Stimulated activated memory B cell treated with anti-CD40 and anti-IgM and Interleukin-4, amounts not matched to agents 10 μg/mL and 1 μg/mL and 100 μg/mL, for 72 hours (primary cell): ENCODE measurements around the gene SLIT1.

ENCODE experiments used
- ATAC-seq: fragments of 150-1000 bp; cut with Tn5 transposase; 2 replicates; pipeline ENCODE4 v1.10.0; 2021
- H3K27ac Mint-ChIP-seq: one replicate; pipeline ENCODE4 v1.8.0; 2022; ENCODE audit warnings: mild to moderate bottlenecking, mixed read lengths
- H3K27me3 Mint-ChIP-seq: one replicate; pipeline ENCODE4 v1.8.0; 2022; ENCODE audit warnings: mixed read lengths
- H3K36me3 Mint-ChIP-seq: one replicate; pipeline ENCODE4 v1.8.0; 2022; ENCODE audit warnings: mixed read lengths
- H3K4me1 Mint-ChIP-seq: one replicate; pipeline ENCODE4 v1.8.0; 2022; ENCODE audit warnings: mixed read lengths
- H3K4me3 Mint-ChIP-seq: one replicate; pipeline ENCODE4 v1.8.0; 2022; ENCODE audit warnings: mild to moderate bottlenecking, moderate library complexity, mixed read lengths
- H3K9me3 Mint-ChIP-seq: one replicate; pipeline ENCODE4 v1.8.0; 2022; ENCODE audit warnings: mixed read lengths

The SLIT1 gene

DNA sequence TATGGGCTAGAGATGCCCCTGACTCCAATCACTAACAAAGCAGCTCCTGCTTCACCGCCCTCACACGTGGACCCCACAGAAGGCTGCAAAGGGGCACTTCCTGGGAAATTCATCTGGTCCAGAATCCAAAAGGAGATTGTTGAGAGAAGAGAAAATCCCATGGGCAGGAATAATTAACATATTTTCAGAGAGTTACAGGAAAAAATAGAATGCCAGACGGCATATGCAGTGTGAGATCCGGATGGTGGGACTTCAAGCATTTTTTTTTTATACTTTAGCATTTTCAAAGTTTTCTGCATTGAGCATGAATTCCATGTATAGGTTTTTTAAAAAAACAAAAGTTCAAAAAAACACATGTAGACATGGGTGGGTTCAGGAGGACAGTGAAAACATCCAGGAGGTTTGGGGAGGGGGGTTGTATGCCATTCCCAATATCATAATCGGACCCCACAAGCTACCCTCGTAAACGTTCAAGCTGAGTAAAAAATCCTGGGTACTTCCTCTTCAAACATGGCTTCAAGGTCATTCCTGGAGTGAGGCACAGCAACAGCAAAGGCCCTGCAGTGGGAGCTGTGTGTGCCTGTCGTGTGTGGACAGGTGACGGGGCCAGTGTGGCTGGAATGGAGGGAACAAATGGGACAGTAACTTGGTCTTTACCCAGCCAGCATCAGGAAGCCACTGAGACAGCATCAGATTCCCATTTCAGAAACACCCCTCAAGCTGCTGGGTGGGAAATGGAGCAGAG, 128.1 kb downstream of the SLIT1 start:
- H3K4me3 Mint-ChIP-seq = no peak overlapping the region
- H3K9me3 Mint-ChIP-seq = no peaks in the 10 kb centered on the region
- H3K27me3 Mint-ChIP-seq = peaks cover 4% of the 10 kb centered on the region
- no peaks in the 10 kb centered on the region for H3K36me3 Mint-ChIP-seq
- no peak for ATAC-seq
- no peaks in the 10 kb centered on the region for H3K4me1 Mint-ChIP-seq
- H3K27ac Mint-ChIP-seq = no peak overlapping the region

DNA sequence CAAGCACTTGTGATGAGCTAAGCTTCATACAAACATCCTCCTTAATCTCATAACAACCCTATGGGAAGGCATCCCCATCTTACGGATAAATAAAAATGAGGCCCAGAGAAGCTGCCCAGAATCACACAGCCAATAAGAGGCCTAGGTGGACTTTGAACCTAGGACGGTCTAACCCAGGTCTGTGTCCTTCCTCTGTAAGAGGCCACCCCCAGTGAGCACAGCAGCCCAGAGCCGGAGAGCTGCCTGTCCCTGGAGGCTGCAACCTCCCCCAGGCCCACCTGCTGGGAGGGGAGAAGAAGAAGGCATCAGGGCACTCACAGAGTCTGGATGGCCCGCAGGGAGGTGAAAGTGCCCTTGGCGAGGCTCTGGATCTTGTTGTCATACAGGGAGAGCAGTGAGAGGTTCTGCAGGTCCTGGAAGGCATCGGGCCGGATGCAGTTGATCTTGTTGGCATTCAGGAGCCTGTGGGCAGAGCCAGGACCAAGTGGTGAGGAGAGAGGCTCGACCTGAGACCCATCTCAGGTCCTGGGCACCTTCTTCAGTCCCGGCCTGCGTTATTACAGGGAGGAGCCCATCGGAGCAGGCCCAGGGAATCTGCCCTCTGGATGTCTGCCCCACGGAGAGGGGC, 129.6 kb downstream of the SLIT1 start:
- no peaks in the 10 kb centered on the region for H3K27me3 Mint-ChIP-seq
- no peak overlapping the region for H3K27ac Mint-ChIP-seq
- H3K4me1 Mint-ChIP-seq = no peaks in the 10 kb centered on the region
- no peak for ATAC-seq
- no peaks in the 10 kb centered on the region for H3K36me3 Mint-ChIP-seq
- H3K4me3 Mint-ChIP-seq = no peak overlapping the region
- H3K9me3 Mint-ChIP-seq = peaks cover 2% of the 10 kb centered on the region

DNA sequence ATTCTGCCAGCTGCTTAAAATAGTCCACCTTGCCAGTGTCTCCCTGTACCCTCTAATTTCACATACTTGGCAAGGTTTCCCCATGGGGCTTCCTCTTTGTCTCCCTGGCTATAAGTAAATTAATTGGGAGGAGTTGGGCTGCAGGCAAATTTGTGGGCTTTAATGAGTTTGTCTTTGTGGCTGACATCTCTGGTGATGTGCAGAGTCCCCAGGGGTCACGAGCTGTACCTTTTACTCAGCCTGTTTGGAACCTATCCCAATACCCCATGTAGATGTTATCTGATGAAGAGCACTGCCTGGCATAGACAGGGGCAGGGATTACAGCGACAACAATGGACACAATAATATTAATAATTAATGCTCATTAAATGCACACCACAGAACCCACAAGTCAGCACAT, 132.5 kb downstream of the SLIT1 start:
- Mint-ChIP-seq H3K4me3 (no peak overlapping the region), H3K4me1 (peaks cover 10% of the 10 kb centered on the region)

DNA sequence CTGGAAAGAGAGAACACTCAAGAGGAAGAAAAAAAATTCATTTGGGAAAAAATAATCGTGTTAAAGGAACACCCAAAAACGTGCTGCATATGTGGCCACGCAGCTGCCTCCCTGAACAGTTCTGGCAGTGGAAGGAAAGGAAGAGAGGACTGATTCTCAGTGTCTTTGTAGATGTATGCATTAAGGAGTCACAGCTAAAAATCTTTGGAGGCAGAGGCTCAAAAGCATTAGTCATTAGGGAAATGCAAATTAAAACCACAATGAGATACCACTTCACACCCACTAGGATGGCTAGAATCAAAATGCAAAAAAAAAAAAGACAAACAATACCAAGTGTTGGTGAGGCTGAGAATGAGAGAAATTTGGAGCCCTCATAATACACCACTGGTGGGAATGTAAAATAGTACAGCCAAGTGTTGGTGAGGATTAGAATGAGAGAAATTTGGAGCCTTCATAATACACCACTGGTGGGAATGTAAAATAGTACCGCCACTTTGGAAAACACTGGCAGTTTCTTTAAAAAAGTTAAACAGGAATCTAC, 134.7 kb downstream of the SLIT1 start:
- no peaks in the 10 kb centered on the region for H3K27me3 Mint-ChIP-seq
- no peaks in the 10 kb centered on the region for H3K36me3 Mint-ChIP-seq
- H3K4me1 Mint-ChIP-seq = peaks cover 10% of the 10 kb centered on the region
- no peak overlapping the region for H3K27ac Mint-ChIP-seq
- no peak for ATAC-seq
- H3K4me3 Mint-ChIP-seq = no peak overlapping the region
- peaks cover 6% of the 10 kb centered on the region for H3K9me3 Mint-ChIP-seq

More for the DNA sequence above, 132.5 kb downstream of the SLIT1 start:
- Mint-ChIP-seq H3K27me3 (no peaks in the 10 kb centered on the region), H3K36me3 (no peaks in the 10 kb centered on the region), H3K9me3 (peaks cover 6% of the 10 kb centered on the region), H3K27ac (no peak overlapping the region)
- no peak for ATAC-seq

DNA sequence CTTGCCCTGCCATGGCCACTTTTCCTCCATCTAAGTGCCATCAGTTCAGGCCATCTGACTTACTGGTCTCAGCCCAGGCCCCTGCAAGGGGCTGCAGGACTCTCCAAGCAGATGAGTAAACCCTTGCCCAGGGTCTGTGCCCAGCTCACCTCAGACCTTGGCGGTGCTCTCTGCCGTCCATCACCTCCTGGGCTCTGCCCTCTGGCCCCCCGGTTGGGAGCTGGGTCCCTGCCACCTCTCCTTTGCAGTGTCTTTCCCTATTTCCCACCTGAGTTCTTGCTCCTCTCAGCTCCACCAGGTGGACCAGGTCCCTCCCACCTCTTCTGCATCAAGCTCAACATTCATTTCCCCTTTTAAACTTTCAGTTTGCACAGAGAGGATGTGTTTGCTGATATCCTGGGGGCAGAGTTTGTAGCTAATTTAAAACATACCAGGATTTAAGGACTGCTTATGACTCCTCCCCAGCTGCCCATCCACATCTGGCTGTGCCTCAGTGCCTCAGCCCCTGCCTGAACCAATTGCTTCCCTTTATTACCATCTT, 135.5 kb downstream of the SLIT1 start:
- Mint-ChIP-seq H3K27ac (no peak overlapping the region), H3K36me3 (no peaks in the 10 kb centered on the region), H3K27me3 (no peaks in the 10 kb centered on the region), H3K4me1 (peaks cover 10% of the 10 kb centered on the region), H3K9me3 (peaks cover 6% of the 10 kb centered on the region), H3K4me3 (no peak overlapping the region)
- ATAC-seq = peak; percentile 54

DNA sequence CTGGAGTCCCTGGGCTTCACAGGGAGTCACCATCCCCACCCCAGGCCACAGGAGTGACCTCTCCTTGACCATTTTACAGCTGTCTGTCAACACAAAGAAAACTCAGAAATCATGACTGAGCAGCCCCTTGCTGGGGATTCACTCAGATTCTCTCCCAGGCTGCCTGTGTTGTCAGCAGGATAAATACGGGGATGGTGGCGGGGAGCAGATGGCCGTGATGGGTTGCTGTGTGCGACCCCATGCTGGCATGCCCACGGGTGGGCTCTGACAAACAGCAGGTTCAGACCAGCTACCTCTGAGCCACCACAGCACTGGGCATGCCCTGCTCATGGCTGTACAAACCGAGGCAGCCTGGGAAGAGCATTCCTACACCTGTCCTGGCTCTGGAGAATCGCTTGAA, 136.1 kb downstream of the SLIT1 start:
- H3K9me3 Mint-ChIP-seq = peaks cover 6% of the 10 kb centered on the region
- no peak overlapping the region for H3K27ac Mint-ChIP-seq
- H3K27me3 Mint-ChIP-seq = no peaks in the 10 kb centered on the region
- H3K4me3 Mint-ChIP-seq = no peak overlapping the region
- no peaks in the 10 kb centered on the region for H3K36me3 Mint-ChIP-seq
- ATAC-seq = no peak
- peaks cover 10% of the 10 kb centered on the region for H3K4me1 Mint-ChIP-seq

DNA sequence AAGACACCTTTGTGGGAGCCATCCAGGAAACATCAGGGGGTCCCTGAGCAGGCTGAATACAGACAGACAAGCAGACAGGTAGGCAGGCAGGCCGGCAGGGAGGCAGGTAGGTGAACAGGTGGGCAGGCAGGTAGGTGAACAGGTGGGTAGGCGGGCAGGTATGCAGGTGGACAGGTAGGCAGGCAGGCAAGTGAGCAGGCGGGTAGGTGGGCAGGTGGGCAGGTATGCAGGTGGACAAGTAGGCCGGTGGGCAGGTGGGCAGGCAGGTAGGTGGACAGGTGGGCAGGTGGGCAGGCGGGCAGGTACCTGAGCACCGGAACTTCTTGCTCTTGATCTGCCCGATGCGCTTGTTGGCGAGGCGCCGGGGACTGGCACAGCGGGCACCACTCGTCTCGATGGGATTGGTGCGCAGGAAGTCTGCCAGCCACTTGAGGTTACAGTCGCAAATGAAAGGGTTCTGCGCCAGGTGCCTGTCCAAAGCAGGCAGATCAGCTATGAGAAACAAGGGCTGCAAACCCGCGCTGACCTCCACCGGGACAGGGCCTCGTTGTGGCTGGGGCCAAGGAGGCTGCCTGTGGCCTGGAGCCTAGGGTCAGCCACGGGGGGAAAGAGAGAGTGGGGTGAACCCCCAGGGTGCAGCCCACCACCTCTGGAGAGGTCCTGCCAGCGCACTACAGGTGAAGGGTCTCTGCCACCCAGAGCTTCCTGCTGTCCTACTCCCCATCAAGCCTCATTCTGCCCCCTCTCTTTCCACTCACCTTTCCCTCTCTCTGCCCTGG, 136.9 kb downstream of the SLIT1 start:
- peaks cover 10% of the 10 kb centered on the region for H3K4me1 Mint-ChIP-seq
- no peaks in the 10 kb centered on the region for H3K36me3 Mint-ChIP-seq
- no peak overlapping the region for H3K27ac Mint-ChIP-seq
- no peak overlapping the region for H3K4me3 Mint-ChIP-seq
- H3K9me3 Mint-ChIP-seq = peaks cover 6% of the 10 kb centered on the region
- ATAC-seq = no peak
- H3K27me3 Mint-ChIP-seq = no peaks in the 10 kb centered on the region

DNA sequence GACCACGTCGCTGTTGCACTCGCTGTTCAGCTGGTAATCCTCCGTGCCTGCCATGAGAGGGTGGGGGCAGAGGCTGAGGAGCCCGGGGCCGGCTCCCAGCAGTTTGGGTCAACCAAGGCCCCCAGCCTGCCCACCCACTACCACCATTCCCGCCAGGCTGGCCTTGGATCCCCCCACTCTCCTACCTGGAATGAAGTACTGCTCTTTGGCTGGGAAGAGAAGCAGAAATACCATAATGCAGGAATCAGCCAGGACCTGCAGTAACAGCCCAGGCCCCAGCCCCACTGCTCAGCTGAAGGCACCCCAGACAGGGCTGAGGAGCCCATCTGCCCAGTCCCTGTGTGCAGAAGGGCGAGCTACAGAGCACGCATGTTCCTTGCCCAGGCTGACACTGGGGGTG, 138.0 kb downstream of the SLIT1 start:
- no peaks in the 10 kb centered on the region for H3K27me3 Mint-ChIP-seq
- ATAC-seq = no peak
- H3K4me3 Mint-ChIP-seq = no peak overlapping the region
- H3K27ac Mint-ChIP-seq = no peak overlapping the region
- peaks cover 6% of the 10 kb centered on the region for H3K9me3 Mint-ChIP-seq
- H3K36me3 Mint-ChIP-seq = no peaks in the 10 kb centered on the region
- H3K4me1 Mint-ChIP-seq = peaks cover 10% of the 10 kb centered on the region

DNA sequence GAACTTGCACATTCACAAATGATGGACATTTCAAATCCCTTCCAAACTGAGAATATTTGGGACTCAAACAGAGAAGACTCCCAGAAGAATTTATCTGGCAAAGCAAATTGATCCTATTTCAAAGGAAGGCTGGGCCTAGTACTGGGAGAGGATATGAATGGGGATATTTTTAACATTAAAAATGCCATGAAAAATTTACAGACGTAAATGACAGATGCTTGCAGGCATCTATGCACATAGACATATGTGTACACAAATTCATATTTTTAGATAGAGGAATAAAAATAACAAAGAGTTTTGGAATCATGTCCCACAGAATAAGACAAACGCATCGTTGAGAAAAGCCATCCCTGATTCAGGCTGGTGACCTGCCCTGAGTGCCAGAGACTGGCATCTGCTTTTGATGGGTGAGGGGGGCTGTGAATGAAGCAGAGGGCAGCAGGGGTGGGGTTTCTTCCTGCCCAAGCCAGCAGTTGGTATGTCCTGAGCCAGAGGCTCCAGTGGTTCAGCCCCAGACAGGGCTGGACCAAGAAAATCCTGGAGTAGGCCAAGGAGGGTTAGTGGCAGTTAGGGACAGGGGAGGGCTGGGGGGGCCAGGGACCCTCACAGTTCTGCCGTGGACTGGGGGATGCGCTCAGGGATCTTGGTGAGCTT, 138.5 kb downstream of the SLIT1 start:
- Mint-ChIP-seq H3K4me1 (peaks cover 10% of the 10 kb centered on the region), H3K36me3 (no peaks in the 10 kb centered on the region), H3K27me3 (no peaks in the 10 kb centered on the region), H3K4me3 (no peak overlapping the region), H3K27ac (no peak overlapping the region), H3K9me3 (peaks cover 6% of the 10 kb centered on the region)
- ATAC-seq = no peak

DNA sequence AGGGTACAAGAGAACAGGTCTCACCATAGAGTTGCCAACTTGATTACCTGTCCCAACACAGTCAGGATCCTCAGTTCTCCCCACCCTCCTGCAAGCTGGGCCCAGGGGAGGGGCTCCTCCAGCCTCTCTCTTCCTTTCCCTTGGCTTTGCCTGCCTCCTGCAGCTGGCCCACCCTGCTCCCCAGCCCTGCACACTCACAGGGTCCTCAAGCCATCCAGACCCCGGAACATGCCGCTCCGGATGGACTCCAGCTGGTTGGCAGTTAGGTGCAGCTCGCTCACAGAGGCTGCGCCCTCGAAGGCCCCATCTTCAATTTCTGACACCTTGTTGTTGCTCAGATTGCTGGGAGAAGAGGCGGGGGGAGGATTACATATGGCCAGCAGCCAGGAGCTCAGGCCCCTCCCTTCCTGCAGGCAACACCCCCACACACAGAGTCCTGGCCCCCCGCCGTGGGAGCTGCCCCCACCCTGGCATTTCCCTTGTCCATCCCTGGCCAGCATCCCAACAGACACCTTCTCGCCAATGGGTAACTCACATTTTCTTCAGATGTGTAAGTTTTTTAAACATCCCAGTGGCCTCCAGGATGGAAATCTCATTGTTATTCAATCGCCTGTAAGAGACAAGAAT, 139.2 kb downstream of the SLIT1 start:
- H3K27me3 Mint-ChIP-seq = no peaks in the 10 kb centered on the region
- ATAC-seq = no peak
- no peak overlapping the region for H3K27ac Mint-ChIP-seq
- peaks cover 6% of the 10 kb centered on the region for H3K9me3 Mint-ChIP-seq
- no peak overlapping the region for H3K4me3 Mint-ChIP-seq
- peaks cover 10% of the 10 kb centered on the region for H3K4me1 Mint-ChIP-seq
- no peaks in the 10 kb centered on the region for H3K36me3 Mint-ChIP-seq

DNA sequence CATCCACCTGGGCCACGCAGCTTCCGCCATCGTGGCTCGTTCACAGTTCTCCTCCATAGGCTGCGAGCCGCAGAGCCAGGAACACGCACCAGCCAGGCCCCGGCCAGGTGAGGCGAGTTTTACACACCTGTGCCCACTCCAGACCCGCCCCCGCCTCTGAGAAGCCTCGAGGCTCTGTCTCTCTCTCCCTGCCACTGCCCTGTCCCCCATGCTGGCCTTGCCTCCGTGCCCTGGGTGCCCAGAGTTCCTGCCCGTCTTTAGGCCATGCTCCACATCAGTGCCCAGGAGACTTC, 142.2 kb downstream of the SLIT1 start:
- Mint-ChIP-seq H3K9me3 (no peaks in the 10 kb centered on the region), H3K27me3 (no peaks in the 10 kb centered on the region), H3K27ac (no peak overlapping the region), H3K4me1 (peaks cover under 1% of the 10 kb centered on the region), H3K4me3 (no peak overlapping the region), H3K36me3 (no peaks in the 10 kb centered on the region)
- no peak for ATAC-seq

DNA sequence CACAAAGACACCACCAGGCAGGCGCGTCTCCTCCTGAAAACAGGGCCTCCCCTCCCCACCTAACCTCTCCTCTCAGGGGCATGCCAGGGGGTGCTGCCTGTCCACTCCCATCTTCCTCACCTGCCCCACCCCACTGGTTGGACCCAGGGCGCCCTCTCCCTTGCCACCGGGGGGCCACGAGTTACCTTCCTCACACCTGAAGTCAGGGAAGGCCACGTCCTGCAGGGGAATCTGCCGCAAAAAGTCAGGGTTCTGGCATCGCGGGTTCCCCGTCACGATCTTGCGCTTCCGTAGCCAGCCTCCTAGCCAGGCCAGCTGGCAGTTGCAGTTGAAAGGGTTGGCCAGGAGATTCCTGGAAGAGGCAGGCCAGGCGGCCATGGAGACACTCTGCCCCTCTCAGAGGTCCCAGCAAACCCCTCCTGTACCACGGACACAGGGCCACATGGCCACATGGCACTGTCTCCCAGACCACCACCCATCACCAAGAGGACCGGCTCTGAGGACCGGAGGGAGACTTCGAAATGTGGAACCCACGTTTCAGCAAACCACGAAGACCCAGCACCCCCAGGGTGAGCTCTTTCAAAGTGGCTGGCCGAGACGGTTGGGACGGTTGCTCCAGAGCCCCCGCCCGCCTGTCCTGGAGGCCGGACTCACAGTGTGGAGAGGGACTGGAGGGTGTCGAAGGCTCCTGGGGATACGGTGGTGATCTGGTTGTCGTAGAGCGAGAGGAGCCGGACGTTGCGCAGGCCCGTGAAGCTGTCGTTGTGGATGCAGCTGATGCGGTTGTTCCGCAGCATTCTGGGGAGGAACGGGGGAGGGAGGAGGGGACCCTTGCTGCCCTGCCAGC, 142.8 kb downstream of the SLIT1 start:
- Mint-ChIP-seq H3K9me3 (no peaks in the 10 kb centered on the region), H3K36me3 (no peaks in the 10 kb centered on the region), H3K27ac (no peak overlapping the region), H3K4me3 (no peak overlapping the region), H3K4me1 (peaks cover 6% of the 10 kb centered on the region), H3K27me3 (no peaks in the 10 kb centered on the region)
- ATAC-seq = no peak

DNA sequence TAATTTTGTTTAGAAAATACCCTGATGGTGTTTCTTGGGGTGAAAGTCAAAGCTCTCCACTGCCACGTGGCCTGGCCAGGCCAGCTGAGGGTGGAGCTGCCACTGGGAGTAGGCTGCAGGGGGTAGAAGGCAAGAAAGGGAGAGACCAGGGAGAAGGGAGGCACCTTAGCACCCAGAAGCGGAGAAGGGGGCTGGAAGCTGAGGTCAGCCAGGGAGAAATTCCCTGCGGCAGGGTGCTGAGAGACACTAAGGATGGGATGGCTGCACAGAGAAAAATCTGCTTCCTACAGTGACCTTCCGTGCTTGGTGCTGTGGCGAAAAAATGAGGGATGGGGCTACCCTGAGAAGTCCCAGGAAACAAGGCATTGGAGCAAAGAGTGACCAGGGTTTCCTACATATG, 143.7 kb downstream of the SLIT1 start:
- ATAC-seq = no peak
- Mint-ChIP-seq H3K9me3 (no peaks in the 10 kb centered on the region), H3K4me3 (no peak overlapping the region), H3K27me3 (no peaks in the 10 kb centered on the region), H3K27ac (no peak overlapping the region), H3K36me3 (no peaks in the 10 kb centered on the region), H3K4me1 (peaks cover 15% of the 10 kb centered on the region)

DNA sequence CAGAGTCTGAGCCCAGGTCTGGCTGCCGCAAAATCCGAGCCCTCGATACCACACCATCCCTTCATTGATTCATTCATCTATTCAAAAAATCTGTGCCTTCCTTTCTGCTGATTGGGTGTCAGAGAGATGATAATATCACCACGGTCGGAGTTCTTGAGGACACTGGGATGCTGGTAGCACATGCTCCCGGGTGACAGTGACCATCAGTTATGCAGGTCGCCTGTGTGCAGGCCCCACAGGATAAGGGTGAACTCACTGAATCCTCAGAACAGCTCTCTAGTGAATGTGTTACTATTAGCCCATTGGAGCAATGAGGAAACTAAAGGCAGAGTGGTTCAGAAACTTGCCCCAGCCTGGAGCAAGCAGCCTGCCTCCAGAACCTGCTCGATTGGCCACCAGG, 145.1 kb downstream of the SLIT1 start:
- Mint-ChIP-seq H3K27me3 (peaks cover 10% of the 10 kb centered on the region), H3K9me3 (no peaks in the 10 kb centered on the region), H3K27ac (no peak overlapping the region), H3K4me3 (no peak overlapping the region), H3K36me3 (no peaks in the 10 kb centered on the region), H3K4me1 (peaks cover 21% of the 10 kb centered on the region)
- ATAC-seq = no peak
